HG02571 (cell line): ENCODE data around the gene ZBTB44.
"Not testable (repeated sequence)": the region's sequence is repeated elsewhere in the genome, so short reads cannot be mapped to it uniquely, and the experiment has no call there.

ENCODE experiments used
- ATAC-seq: cut with Tn5 transposase; IDR thresholded peaks from one replicate; pipeline ENCODE4 v1.9.1; 2021; ENCODE audit warnings: mild to moderate bottlenecking, moderate library complexity; ENCODE audit not compliant: unreplicated experiment

The ZBTB44 gene

DNA sequence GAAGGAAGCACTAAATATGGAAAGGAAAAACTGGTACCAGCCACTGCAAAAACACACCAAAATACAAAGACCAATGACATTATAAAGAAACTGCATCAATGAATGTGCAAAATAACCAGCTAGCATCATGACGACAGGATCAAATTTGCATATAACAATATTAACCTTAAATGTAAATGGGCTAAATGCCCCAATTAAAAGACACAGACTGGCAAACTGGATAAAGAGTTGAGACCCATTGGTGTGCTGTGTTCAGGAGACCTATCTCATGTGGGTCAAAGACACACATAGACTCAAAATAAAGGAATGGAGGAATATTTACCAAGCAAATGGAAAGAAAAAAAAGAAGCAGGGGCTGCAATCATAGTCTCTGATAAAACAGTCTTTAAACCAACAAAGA lies 63.0 kb downstream of the ZBTB44 start:
- ATAC-seq: not testable (repeated sequence)

DNA sequence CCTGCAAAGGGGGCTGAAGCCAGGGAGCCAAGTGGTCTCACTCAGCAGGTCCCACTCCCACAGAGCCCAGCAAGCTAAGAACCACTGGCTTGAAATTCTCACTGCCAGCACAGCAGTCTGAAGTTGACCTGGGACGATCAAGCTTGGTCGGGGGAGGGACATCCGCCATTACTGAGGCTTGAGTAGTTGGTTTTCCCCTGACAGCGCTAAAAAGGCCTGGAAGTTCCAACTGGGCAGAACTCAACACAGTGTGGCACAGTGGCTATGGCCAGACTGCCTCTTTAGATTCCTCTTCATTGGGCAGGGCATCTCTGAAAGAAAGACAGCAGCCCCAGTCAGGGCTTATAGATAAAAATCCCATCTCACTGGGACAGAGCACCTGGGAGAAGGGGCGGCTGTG lies 64.8 kb downstream of the ZBTB44 start:
- not testable (repeated sequence) for ATAC-seq

GRCh38 chr11:130249371-130249770 lies 65.3 kb downstream of the ZBTB44 start:
- no peak for ATAC-seq

DNA sequence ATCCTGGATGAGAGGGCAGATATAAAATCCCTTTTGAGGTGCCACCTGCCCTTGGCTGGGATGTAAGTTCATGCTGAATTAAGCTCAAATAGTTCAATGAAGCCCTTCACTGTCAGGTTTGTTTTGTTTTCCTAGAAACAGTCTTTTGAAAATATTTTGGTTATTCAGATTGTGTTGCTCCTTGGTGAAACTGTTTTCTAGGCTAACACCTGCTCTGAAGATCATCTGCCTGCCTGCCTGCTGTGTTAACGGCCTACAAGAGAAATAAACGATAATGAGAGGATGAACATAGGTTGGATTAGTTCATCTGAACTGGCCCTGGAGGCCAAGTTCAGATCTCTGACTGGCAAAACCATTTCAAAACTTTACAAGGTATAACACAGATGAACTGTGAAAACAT lies 67.4 kb downstream of the ZBTB44 start:
- ATAC-seq: no peak

DNA sequence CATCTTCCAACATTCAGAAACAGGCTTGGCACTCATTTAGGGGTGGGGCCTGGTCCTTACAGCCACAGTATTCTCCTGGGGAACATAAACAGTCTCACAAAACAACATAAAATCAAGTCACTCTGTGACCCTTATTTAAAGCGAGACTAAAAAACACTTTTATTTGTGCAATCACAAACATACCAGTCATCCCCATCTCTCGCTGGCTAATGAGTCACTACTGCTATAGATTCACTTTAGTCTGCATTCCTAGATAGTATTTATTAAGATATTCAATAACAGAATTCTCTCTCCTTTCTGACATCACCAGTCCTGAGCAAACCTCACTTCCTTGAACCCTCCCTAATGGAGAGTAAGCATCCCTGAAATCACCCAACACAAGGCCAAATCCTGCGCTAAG lies 68.0 kb downstream of the ZBTB44 start:
- no peak for ATAC-seq

- ATAC-seq: no peak
Measured at GRCh38 chr11:130246270-130246669, 68.4 kb downstream of the ZBTB44 start.

DNA sequence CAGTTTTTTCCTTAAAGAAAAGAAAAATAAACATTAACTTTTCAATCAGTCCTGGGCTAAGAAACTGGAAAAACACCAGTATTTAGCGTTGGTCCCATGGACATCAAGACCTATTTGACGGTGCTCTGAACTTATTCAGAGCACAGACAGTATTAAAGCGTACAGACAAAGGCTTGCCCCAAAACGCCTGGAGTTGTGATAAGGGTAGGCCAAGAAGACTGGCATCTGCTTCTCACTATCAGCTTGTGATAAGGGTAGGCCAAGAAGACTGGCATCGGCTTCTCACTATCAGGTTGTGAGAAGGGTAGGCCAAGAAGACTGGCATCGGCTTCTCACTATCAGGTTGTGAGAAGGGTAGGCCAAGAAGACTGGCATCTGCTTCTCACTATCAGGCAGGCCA lies 69.3 kb downstream of the ZBTB44 start:
- not testable (repeated sequence) for ATAC-seq

DNA sequence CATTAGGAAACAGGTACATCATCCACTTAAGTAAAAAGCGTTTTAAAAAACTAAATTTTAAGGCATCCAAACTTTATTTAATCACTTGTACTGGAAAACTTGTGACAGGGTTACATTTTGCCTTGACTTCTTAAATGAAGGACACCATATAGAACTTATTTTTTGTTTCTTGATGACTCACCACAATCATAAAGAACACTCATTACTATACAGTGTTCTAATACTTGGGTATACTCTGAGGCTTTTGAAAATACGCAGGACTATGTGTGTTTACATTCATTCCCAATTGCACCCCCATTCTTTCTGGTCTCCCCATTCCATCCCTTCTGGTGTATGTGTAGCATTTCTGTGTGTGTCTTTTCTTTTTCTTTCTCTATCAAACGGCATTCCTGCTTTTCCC lies 69.9 kb downstream of the ZBTB44 start:
- ATAC-seq: no peak

- ATAC-seq: peak; percentile 62
Measured at GRCh38 chr11:130243816-130244215, 70.9 kb downstream of the ZBTB44 start.

DNA sequence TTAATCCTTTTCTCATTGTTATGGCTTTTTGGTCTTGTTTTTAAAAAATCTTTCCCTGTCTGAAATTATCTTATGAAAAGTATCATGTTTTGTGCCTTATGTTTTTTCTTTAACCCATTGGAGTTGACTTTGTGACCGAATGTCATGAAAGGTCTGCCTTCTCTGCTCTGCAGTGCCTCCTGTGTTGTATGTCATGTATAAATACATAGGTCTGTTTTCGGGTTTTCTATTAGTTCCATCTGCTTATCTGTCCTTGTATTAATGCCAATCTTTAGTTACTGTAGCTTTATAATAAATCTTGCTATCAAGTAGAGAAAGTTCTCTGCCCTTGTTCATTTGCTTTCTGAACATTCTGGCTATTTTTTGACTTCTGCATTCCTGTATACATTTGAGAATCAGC lies 73.0 kb downstream of the ZBTB44 start:
- no peak for ATAC-seq

GRCh38 chr11:130237282-130238006 lies 77.3 kb downstream of the ZBTB44 start:
- no peak for ATAC-seq

- no peak for ATAC-seq
Measured at GRCh38 chr11:130234315-130234714, 80.4 kb downstream of the ZBTB44 start.

DNA sequence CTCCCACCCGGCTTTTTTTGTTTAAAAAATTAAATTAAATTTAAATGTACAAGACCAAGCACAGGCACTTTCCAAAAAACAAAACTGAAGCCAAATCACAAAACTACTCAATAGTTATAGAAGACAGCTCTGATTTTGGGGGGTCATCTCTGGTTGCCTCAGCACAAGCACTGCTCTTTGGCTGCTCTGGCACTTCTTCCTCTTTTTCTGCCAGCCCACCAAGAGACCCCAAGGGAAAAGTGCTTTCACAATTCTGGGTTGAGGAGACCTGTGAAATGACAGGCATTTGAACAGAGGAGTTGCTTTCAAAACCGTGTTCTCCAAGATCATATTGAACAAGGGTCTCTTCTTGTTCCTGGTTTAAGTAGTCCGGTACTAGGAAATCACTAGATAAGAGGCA lies 80.8 kb downstream of the ZBTB44 start:
- ATAC-seq: not testable (repeated sequence)

GRCh38 chr11:130233486-130233885 lies 81.2 kb downstream of the ZBTB44 start:
- ATAC-seq: not testable (repeated sequence)

DNA sequence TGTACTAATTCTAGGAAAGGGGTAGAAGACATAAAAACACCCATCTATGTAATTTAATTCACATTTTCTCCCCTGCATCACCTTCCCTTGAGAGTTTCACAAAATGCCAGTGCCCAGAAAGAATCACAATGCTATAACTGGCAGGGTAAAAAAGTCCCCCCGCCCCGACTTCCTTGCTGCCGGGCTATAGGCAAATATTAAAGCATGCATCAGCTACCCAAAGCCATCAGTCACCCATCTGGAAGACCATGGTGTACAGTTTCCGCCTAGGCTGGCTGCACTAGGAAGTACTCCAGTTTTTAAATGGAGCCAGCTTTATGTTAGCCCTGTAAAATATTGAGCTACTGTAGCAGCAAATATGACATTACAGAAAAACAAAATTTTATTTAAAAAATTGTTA lies 87.3 kb downstream of the ZBTB44 start:
- no peak for ATAC-seq

GRCh38 chr11:130223291-130223971 lies 91.3 kb downstream of the ZBTB44 start:
- ATAC-seq: no peak

GRCh38 chr11:130220311-130221035 lies 94.2 kb downstream of the ZBTB44 start:
- ATAC-seq: no peak

GRCh38 chr11:130219148-130219547 lies 95.6 kb downstream of the ZBTB44 start:
- ATAC-seq: no peak

GRCh38 chr11:130218501-130219070 lies 96.1 kb downstream of the ZBTB44 start:
- no peak for ATAC-seq

DNA sequence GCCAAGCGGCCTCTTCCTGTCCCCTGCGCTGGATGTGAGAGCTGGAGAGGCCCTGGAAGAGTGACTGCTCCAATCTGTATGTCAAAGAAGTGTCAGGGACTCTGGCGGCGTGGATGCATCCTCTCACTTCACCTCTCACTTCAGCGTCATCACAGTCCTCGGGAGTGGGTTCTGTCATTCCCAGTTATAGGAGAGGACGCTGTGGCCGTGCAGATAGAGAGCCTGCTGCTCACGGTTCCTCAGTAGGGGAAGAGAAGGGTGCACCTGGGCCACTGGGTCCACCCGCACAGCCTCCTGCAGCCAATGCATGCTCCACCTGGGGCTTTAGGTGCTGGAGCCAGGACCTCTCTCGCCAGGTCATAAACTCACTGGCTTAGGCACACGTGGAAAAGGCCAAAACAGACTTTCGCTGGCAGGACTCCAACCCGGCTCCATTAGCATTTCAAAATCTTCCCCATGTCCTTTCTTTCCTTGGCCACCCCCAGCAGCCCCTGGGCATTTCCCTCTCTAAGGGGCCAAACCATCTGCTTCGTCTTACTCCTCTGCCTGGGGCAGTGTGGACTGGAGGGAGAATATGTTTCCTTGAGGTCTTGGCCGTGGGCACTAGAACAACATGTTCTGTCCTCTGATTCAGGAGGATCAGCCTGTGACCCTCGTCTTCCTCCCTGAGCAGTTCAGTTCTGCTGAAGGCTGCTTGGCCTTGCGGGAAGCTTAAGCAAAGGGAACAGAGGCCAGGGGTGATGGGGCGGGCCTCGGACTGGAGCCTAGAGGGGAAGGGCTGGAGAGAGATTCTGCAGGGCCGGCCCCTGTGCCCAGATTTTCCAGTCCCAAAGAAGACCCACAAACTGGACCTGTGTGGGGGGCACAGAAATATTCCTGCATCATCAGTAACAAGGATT lies 97.3 kb downstream of the ZBTB44 start:
- ATAC-seq: no peak
